Measurements from ENCODE around the gene MROH2A. TPM values are rescaled to one million over a fixed set of nuclear protein-coding genes. Genes with fewer than 3 reads are reported as not detected.

The MROH2A gene
- total and polyA plus RNA-seq, 9 of the 15 experiments (the other 6 are each of a cell fraction or from before 2014, with no cell fraction given): 0.03 TPM; not detected in 8

DNA sequence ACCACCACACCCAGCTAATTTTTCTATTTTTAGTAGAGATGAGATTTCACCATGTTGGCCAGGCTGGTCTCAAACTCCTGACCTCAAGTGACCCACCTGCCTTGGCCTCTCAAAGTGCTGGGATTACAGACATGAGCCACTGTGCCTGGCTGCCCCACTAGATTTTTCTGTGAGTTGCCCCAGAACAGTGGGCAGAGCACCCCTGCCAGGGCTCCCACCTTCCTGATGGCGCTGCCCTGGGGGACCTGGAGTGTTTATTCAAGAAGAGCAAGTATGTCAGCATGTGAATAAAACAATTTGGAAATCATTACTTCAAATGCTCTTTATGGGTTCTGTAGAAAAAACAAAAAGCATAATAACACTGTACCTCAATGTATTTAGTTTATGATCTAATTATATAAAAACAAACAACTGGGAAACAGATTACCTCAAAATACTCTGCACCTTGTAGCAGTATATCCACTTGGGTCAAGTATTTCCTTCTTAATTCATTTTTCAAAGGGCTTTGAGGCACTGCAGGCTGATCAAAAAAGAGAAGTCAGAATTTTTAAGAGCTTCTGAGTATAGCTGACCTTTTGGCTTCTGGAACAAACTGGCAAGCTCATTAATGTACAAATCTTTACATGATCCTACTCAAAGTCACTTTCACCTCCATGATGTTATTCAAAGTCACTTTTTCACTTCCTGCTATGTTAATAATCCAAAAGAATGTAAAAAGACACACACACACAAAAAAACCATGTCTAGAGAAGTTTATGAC lies 67.4 kb downstream of the MROH2A start:
- peaks cover 80% of the 10 kb centered on the region for H3K79me2 ChIP-seq (ENCODE audit: control insufficient read depth, insufficient read depth, low read length)
- CTCF ChIA-PET (ENCODE audit: low intra/inter-chr PET ratio): no interaction called here

More for the DNA sequence above, 67.4 kb downstream of the MROH2A start:
- no peak overlapping the region for H3K9ac ChIP-seq (ENCODE audit: insufficient read depth in 1 of 2, low read depth in 2 of 2, low read length in 2 of 2)
- no peak overlapping the region for H3K27ac ChIP-seq (ENCODE audit: extremely low read depth, low read depth, low read length)
- in situ Hi-C loops (cut with MboI): no loop called here
- peaks cover 9% of the 10 kb centered on the region; the same call in 1 of the 2 replicates for H4K20me1 ChIP-seq (replicated peaks; ENCODE audit: control insufficient read depth, insufficient read depth, low read length)
- H3K4me2 ChIP-seq (ENCODE audit: insufficient read depth, low read length): no peak overlapping the region
- no peaks in the 10 kb centered on the region for H3K4me1 ChIP-seq (replicated peaks in 1 of 2; ENCODE audit: control insufficient read depth in 2 of 2, insufficient read depth in 2 of 2, low read length in 2 of 2)
- ATAC-seq: no peak
- peaks cover 98% of the 10 kb centered on the region for H3K36me3 ChIP-seq (ENCODE audit: control insufficient read depth, insufficient read depth, low read length)
- no TSS peak for BruUV-seq (replicated peaks)
- H3K27me3 ChIP-seq (ENCODE audit: control insufficient read depth in 2 of 2, insufficient read depth in 2 of 2, low read length in 2 of 2): no peaks in the 10 kb centered on the region
- intact Hi-C loops (cut with micrococcal nuclease): no loop called here
- WGBS (ENCODE audit: insufficient coverage, low coverage, missing lambda C conversion rate): 100% methylated on average over 1 of the region's 1 CpG
- DNase-seq (ENCODE audit: extremely low read depth in 1 of 4, low spot score in 3 of 4): no peak
- no peak overlapping the region for H2AFZ ChIP-seq (ENCODE audit: low read depth, low read length)
- no peaks in the 10 kb centered on the region for H3K9me3 ChIP-seq (replicated peaks; ENCODE audit: control insufficient read depth, insufficient read depth, low read depth, low read length)
- POLR2A ChIA-PET: interaction anchor here (0.5 to 1.3 kb wide), 5 partner anchors 9 to 715 kb away, joined by 4 to 5 read pairs (median 4); partner anchors contain the start of gene HJURP
- TF ChIP-seq, protein P1, sequence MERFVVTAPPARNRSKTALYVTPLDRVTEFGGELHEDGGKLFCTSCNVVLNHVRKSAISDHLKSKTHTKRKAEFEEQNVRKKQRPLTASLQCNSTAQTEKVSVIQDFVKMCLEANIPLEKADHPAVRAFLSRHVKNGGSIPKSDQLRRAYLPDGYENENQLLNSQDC (CRISPR knock-in tag; IDR thresholded peaks at IDR 0.05): no peak
- TF ChIP-seq, protein P2, sequence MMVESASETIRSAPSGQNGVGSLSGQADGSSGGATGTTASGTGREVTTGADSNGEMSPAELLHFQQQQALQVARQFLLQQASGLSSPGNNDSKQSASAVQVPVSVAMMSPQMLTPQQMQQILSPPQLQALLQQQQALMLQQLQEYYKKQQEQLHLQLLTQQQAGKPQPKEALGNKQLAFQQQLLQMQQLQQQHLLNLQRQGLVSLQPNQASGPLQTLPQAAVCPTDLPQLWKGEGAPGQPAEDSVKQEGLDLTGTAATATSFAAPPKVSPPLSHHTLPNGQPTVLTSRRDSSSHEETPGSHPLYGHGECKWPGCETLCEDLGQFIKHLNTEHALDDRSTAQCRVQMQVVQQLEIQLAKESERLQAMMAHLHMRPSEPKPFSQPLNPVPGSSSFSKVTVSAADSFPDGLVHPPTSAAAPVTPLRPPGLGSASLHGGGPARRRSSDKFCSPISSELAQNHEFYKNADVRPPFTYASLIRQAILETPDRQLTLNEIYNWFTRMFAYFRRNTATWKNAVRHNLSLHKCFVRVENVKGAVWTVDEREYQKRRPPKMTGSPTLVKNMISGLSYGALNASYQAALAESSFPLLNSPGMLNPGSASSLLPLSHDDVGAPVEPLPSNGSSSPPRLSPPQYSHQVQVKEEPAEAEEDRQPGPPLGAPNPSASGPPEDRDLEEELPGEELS (CRISPR knock-in tag; IDR thresholded peaks at IDR 0.05; ENCODE audit: borderline replicate concordance): no peak
- TF ChIP-seq, protein P3, sequence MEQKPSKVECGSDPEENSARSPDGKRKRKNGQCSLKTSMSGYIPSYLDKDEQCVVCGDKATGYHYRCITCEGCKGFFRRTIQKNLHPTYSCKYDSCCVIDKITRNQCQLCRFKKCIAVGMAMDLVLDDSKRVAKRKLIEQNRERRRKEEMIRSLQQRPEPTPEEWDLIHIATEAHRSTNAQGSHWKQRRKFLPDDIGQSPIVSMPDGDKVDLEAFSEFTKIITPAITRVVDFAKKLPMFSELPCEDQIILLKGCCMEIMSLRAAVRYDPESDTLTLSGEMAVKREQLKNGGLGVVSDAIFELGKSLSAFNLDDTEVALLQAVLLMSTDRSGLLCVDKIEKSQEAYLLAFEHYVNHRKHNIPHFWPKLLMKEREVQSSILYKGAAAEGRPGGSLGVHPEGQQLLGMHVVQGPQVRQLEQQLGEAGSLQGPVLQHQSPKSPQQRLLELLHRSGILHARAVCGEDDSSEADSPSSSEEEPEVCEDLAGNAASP (IDR thresholded peaks at IDR 0.05): no peak
- no peak overlapping the region for H3K4me3 ChIP-seq
- no peaks in the 10 kb centered on the region for H3K9me1 ChIP-seq (ENCODE audit: control insufficient read depth, insufficient read depth, low read length)
- no peak for FAIRE-seq
